Activated naive CD8-positive, alpha-beta T cell treated with anti-CD3 and anti-CD28 coated beads, Interleukin-2, amount 50 U/mL, for 24 hours (primary cell): Measurements from ENCODE around the gene FOXK2.

Experiments used
- ATAC-seq: fragments of 150-1000 bp; cut with Tn5 transposase; one replicate; pipeline ENCODE4 v1.10.0; 2021
- DNase-seq: peaks from one replicate; pipeline ENCODE4 v3.0.0; 2021
- H3K27ac Mint-ChIP-seq: one replicate; pipeline ENCODE4 v1.8.0; 2021; ENCODE audit warnings: mild to moderate bottlenecking, mixed read lengths
- H3K27me3 Mint-ChIP-seq: one replicate; pipeline ENCODE4 v1.8.0; 2021; ENCODE audit warnings: mixed read lengths
- H3K36me3 Mint-ChIP-seq: one replicate; pipeline ENCODE4 v1.8.0; 2021; ENCODE audit warnings: low read depth, mixed read lengths
- H3K4me1 Mint-ChIP-seq: one replicate; pipeline ENCODE4 v1.8.0; 2021; ENCODE audit warnings: mixed read lengths
- H3K4me3 Mint-ChIP-seq: one replicate; pipeline ENCODE4 v1.8.0; 2021; ENCODE audit warnings: mild to moderate bottlenecking, moderate library complexity, mixed read lengths
- H3K9me3 Mint-ChIP-seq: one replicate; pipeline ENCODE4 v1.8.0; 2021; ENCODE audit warnings: mixed read lengths

FOXK2 gene

GRCh38 chr17:82518826-82519810, at the start of gene FOXK2:
FOXK2 (plus strand) TSS chr17:82519732; CDS start chr17:82519889, 157 bp downstream.
- Mint-ChIP-seq H3K36me3 (peaks cover 11% of the 10 kb centered on the region), H3K9me3 (no peaks in the 10 kb centered on the region), H3K27me3 (no peaks in the 10 kb centered on the region), H3K27ac (peak within 1 kb of the TSS; percentile 94), H3K4me1 (peaks cover 30% of the 10 kb centered on the region), H3K4me3 (peak within 1 kb of the TSS; percentile 95)
- ATAC-seq (peak; percentile 99), DNase-seq (peak; percentile 96)

GRCh38 chr17:82470065-82470464, 49.5 kb upstream of the FOXK2 start:
- peaks cover 16% of the 10 kb centered on the region for H3K36me3 Mint-ChIP-seq
- DNase-seq, result no peak
- H3K4me1 Mint-ChIP-seq, result no peaks in the 10 kb centered on the region
- H3K9me3 Mint-ChIP-seq, result no peaks in the 10 kb centered on the region
- H3K27ac Mint-ChIP-seq, result no peak overlapping the region
- H3K4me3 Mint-ChIP-seq, result no peak overlapping the region
- H3K27me3 Mint-ChIP-seq, result no peaks in the 10 kb centered on the region
- no peak for ATAC-seq

- no peak for DNase-seq
- no peak for ATAC-seq
- Mint-ChIP-seq H3K9me3 (no peaks in the 10 kb centered on the region), H3K27me3 (no peaks in the 10 kb centered on the region), H3K27ac (no peak overlapping the region), H3K4me1 (peaks cover 3% of the 10 kb centered on the region), H3K36me3 (peaks cover 10% of the 10 kb centered on the region), H3K4me3 (no peak overlapping the region)
Observed at GRCh38 chr17:82474223-82475010, 45.1 kb upstream of the FOXK2 start.

GRCh38 chr17:82475458-82475857, 44.1 kb upstream of the FOXK2 start:
- H3K36me3 Mint-ChIP-seq, result peaks cover 7% of the 10 kb centered on the region
- H3K27ac Mint-ChIP-seq, result no peak overlapping the region
- DNase-seq (no peak), ATAC-seq (no peak)
- H3K4me3 Mint-ChIP-seq, result no peak overlapping the region
- no peaks in the 10 kb centered on the region for H3K27me3 Mint-ChIP-seq
- no peaks in the 10 kb centered on the region for H3K9me3 Mint-ChIP-seq
- H3K4me1 Mint-ChIP-seq, result peaks cover 3% of the 10 kb centered on the region

GRCh38 chr17:82477934-82478333, 41.6 kb upstream of the FOXK2 start:
- DNase-seq (no peak), ATAC-seq (no peak)
- peaks cover 3% of the 10 kb centered on the region for H3K36me3 Mint-ChIP-seq
- no peaks in the 10 kb centered on the region for H3K9me3 Mint-ChIP-seq
- H3K4me1 Mint-ChIP-seq, result peaks cover 3% of the 10 kb centered on the region
- no peak overlapping the region for H3K27ac Mint-ChIP-seq
- H3K4me3 Mint-ChIP-seq, result no peak overlapping the region
- no peaks in the 10 kb centered on the region for H3K27me3 Mint-ChIP-seq

DNA sequence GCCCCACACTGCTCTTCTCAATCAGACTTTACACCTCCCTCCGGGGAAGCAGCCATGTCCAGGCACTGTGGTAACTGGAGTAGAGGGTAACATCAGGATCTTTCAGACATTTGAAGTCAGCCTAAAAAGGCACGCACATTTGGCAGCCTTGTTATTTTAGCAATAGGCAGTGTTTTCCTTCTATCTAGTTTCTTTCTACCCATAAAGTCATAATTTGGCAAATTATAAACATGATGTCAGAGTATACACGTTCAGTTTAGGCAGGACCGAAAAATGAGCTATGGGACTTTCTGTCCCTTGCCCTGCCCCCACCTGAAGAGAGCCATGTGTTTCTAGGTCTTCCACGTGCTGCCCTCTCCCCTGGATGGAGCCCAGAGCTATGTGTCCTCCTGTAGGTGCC, 39.9 kb upstream of the FOXK2 start:
- peaks cover 3% of the 10 kb centered on the region for H3K4me1 Mint-ChIP-seq
- ATAC-seq (no peak), DNase-seq (no peak)
- no peak overlapping the region for H3K27ac Mint-ChIP-seq
- H3K9me3 Mint-ChIP-seq, result no peaks in the 10 kb centered on the region
- no peaks in the 10 kb centered on the region for H3K27me3 Mint-ChIP-seq
- H3K36me3 Mint-ChIP-seq, result peaks cover 5% of the 10 kb centered on the region
- no peak overlapping the region for H3K4me3 Mint-ChIP-seq

GRCh38 chr17:82480318-82480717, 39.2 kb upstream of the FOXK2 start:
- Mint-ChIP-seq H3K4me1 (peaks cover 3% of the 10 kb centered on the region), H3K27me3 (no peaks in the 10 kb centered on the region), H3K27ac (no peak overlapping the region), H3K9me3 (no peaks in the 10 kb centered on the region), H3K4me3 (no peak overlapping the region), H3K36me3 (peaks cover 10% of the 10 kb centered on the region)
- no peak for ATAC-seq
- no peak for DNase-seq

DNA sequence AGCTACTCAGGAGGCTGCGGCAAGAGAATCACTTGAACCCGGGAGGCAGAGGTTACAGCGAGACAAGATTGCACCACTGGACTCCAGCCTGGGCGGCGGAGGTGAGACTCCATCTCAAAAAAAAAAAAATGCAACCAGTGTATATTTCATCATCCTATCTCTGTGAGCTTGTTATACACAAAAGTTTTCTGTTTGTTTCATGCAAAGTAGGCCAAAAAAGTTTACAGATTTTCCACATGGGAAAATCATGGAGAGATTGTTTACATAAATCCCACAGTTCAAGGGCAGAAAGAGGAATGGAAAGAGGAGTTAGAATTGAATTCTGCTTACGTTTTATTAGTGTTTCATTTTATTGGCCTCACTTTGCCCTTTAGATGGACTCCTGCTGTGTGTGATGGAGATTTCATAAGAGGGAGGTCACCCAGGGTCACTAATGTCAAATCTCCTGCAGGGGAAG, 36.3 kb upstream of the FOXK2 start:
- Mint-ChIP-seq H3K36me3 (peaks cover 7% of the 10 kb centered on the region), H3K9me3 (no peaks in the 10 kb centered on the region)

DNA sequence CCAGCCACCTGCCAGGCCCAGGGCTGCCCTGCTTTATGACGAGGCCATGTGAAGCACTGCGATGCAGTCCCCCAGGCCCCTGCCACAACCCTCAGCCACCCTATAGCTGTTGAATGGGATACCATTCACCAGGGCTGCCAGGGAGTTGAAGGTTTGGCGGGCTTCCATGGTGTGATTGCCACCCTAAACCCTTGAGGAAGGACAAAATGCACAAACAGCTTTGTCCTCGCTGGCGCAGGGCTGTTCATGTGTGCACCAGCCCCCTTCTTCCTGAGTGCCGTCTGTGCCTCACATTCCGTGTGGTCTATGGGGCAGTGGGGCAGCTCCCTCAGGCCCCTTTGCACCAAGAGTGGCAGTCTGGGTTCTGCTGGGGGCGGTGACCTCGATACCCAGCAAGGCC, 35.7 kb upstream of the FOXK2 start:
- Mint-ChIP-seq H3K27ac (no peak overlapping the region), H3K36me3 (peaks cover 10% of the 10 kb centered on the region), H3K4me3 (no peak overlapping the region), H3K4me1 (peaks cover 3% of the 10 kb centered on the region), H3K27me3 (no peaks in the 10 kb centered on the region), H3K9me3 (no peaks in the 10 kb centered on the region)
- DNase-seq, result no peak
- ATAC-seq, result no peak

More for the DNA sequence above, 36.3 kb upstream of the FOXK2 start:
- H3K4me1 Mint-ChIP-seq, result peaks cover 3% of the 10 kb centered on the region
- H3K4me3 Mint-ChIP-seq, result no peak overlapping the region
- ATAC-seq (no peak), DNase-seq (no peak)
- H3K27ac Mint-ChIP-seq, result no peak overlapping the region
- H3K27me3 Mint-ChIP-seq, result no peaks in the 10 kb centered on the region

GRCh38 chr17:82486231-82487094, 33.1 kb upstream of the FOXK2 start:
- Mint-ChIP-seq H3K9me3 (no peaks in the 10 kb centered on the region), H3K27ac (no peak overlapping the region), H3K4me3 (no peak overlapping the region), H3K27me3 (no peaks in the 10 kb centered on the region), H3K4me1 (peaks cover 3% of the 10 kb centered on the region), H3K36me3 (peaks cover 10% of the 10 kb centered on the region)
- ATAC-seq, result peak; percentile 18
- DNase-seq, result no peak

- ATAC-seq (no peak), DNase-seq (no peak)
- H3K4me3 Mint-ChIP-seq, result no peak overlapping the region
- H3K27ac Mint-ChIP-seq, result no peak overlapping the region
- peaks cover 10% of the 10 kb centered on the region for H3K36me3 Mint-ChIP-seq
- peaks cover 3% of the 10 kb centered on the region for H3K4me1 Mint-ChIP-seq
- no peaks in the 10 kb centered on the region for H3K9me3 Mint-ChIP-seq
- H3K27me3 Mint-ChIP-seq, result no peaks in the 10 kb centered on the region
Observed at GRCh38 chr17:82487910-82488309, 31.6 kb upstream of the FOXK2 start.

GRCh38 chr17:82489117-82489516, 30.4 kb upstream of the FOXK2 start:
- H3K9me3 Mint-ChIP-seq, result no peaks in the 10 kb centered on the region
- peaks cover 7% of the 10 kb centered on the region for H3K36me3 Mint-ChIP-seq
- no peak for ATAC-seq
- no peak overlapping the region for H3K4me3 Mint-ChIP-seq
- peaks cover 3% of the 10 kb centered on the region for H3K4me1 Mint-ChIP-seq
- no peak for DNase-seq
- H3K27ac Mint-ChIP-seq, result no peak overlapping the region
- H3K27me3 Mint-ChIP-seq, result no peaks in the 10 kb centered on the region

DNA sequence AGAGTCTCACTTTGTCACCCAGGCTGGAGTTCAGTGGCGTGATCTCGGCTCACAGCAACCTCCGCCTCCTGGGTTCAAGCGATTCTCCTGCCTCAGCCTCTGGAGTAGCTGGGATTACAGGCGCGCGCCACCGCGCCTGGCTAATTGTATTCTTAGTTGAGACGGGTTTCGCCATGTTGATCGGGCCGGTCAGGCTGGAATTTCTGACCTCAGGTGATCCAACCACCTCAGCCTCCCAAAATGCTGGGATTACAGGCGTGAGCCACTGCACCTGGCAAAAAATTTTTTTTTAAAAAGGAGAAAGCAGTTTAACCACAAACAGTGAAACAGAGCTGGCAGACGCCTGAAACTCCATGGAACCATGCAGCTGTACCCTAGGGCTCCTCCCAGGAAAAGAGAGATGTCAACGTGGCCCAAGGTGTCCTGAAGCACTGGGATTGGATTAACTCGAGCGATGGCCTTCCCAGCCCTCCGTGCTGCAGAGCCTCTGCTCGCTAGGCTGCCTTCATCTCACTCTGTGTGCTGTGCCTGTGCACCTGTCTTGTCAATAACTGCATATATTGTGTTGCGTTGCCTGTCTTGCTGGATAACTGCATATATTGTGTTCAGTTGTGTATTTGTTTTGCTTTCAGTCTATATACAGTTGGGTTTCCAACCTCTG, 29.6 kb upstream of the FOXK2 start:
- H3K27ac Mint-ChIP-seq, result no peak overlapping the region
- peaks cover 3% of the 10 kb centered on the region for H3K36me3 Mint-ChIP-seq

More for the DNA sequence above, 29.6 kb upstream of the FOXK2 start:
- H3K4me1 Mint-ChIP-seq, result peaks cover 8% of the 10 kb centered on the region
- DNase-seq, result no peak
- H3K9me3 Mint-ChIP-seq, result no peaks in the 10 kb centered on the region
- no peak overlapping the region for H3K4me3 Mint-ChIP-seq
- ATAC-seq, result no peak
- H3K27me3 Mint-ChIP-seq, result peaks cover 5% of the 10 kb centered on the region
